Ramos (cell line): ENCODE measurements around the gene RPS6KA3.

Experiments
- in situ Hi-C: fragments of 300-500 bp; cut with MboI; formaldehyde crosslinking; loops from one replicate; pipeline ENCODE4 v1.14.3; 2022; ENCODE audit warnings: low sequenced_read_pairs; ENCODE audit not compliant: unreplicated experiment

RPS6KA3 gene

DNA sequence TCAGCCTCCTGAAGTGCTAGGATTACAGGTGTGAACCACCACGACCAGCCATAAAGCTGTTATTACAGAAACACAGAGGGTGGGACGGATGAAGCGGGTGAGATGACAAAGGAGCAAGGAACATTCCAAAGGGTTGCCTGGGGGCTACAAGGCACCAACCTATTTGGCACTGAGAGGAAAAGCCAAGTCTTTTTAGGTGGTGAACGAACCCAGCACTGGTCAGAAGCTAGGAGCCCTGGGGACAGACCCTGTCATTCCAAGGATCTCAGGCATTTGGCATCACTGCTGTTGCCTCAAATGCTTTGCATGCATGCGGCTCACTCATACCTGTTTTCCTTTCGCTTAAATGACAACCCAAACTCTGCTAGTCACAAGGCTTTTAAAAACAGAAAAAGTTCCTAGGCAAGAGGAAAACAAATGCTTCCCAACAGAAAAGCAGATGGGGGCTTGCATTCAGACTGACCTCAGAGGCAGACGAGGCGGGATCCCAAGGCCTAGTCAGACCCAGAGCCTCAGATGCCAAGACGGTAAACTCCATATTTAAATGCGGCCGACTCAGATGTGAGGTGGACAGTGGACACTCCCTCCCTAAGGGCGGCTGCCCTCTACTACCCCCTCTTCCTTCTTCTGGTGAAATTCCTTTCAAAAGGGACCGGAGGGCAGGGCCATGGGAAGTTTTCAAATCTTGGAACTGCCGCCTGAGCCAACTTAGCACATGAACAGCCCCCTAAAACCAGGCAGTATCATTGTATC lies 154.5 kb downstream of the RPS6KA3 start:
- in situ Hi-C loops = no loop called here

DNA sequence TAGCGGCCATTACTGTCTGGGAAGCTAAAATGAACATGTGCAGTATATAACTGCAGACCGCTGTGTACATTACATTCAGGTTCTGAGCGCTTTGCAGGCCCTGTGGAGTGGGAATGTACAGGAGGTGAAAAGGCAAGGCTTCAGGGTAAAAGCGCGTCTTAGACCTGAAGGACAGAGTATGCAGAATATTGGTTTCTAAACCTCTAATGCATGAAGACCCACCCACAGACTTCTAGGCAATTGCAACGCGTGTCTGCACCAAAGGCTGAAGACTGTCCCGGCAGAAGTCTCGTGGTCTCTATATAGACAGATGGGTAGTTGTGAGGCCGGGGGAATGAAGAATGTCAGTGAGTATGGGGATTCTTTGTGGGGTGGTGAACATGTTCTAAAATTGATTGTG lies 155.4 kb downstream of the RPS6KA3 start:
- in situ Hi-C loops = no loop called here

DNA sequence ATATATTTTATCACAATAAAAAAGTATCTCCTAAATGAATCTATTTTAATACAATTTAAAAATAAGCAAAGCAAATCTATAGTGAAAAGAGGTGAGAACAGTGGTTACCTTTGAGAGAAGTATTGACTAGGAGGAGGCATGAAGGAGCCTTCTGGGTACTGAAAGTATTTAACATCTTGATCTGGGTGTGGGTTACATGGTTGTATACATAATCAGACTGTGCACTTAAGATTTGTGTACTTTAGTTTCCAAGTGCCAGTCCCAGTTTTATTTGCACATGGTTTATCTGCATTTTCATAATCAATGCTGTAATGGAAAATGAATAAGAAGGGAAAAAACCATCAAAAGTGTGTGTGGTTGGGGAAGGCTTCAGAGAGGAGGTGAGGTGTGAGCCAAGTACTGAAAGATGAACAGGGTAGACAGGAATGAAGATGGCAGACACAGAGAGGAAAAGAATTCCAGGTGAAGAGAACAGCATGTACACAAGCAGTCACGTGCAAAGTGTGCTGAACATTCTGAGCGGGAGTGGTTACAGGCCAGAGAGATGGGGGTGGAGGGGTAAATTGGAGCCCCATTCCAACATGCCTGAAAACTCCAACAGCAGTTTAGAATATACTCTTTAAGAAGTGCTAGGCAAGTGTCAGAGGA lies 164.7 kb downstream of the RPS6KA3 start:
- in situ Hi-C loops = no loop called here
